ENCODE results near the gene HECW1.

- TF ChIP-seq ZFP30 (CRISPR knock-in tag; IDR thresholded peaks at IDR 0.05) (no peak), ZFP3 (CRISPR knock-in tag; IDR thresholded peaks at IDR 0.05) (no peak), BACH2 (CRISPR knock-in tag; IDR thresholded peaks at IDR 0.05; ENCODE audit: borderline replicate concordance) (no peak), SNAI2 (CRISPR knock-in tag; IDR thresholded peaks at IDR 0.05) (no peak), CSRNP3 (CRISPR knock-in tag; IDR thresholded peaks at IDR 0.05) (no peak), ISL1 (CRISPR knock-in tag; IDR thresholded peaks at IDR 0.05) (no peak), ZC3H10 (CRISPR knock-in tag; IDR thresholded peaks at IDR 0.05) (no peak)
- TF ChIP-seq, protein P1, sequence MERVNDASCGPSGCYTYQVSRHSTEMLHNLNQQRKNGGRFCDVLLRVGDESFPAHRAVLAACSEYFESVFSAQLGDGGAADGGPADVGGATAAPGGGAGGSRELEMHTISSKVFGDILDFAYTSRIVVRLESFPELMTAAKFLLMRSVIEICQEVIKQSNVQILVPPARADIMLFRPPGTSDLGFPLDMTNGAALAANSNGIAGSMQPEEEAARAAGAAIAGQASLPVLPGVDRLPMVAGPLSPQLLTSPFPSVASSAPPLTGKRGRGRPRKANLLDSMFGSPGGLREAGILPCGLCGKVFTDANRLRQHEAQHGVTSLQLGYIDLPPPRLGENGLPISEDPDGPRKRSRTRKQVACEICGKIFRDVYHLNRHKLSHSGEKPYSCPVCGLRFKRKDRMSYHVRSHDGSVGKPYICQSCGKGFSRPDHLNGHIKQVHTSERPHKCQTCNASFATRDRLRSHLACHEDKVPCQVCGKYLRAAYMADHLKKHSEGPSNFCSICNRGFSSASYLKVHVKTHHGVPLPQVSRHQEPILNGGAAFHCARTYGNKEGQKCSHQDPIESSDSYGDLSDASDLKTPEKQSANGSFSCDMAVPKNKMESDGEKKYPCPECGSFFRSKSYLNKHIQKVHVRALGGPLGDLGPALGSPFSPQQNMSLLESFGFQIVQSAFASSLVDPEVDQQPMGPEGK (CRISPR knock-in tag; IDR thresholded peaks at IDR 0.05; ENCODE audit: borderline replicate concordance), result no peak
- TF ChIP-seq, protein P2, sequence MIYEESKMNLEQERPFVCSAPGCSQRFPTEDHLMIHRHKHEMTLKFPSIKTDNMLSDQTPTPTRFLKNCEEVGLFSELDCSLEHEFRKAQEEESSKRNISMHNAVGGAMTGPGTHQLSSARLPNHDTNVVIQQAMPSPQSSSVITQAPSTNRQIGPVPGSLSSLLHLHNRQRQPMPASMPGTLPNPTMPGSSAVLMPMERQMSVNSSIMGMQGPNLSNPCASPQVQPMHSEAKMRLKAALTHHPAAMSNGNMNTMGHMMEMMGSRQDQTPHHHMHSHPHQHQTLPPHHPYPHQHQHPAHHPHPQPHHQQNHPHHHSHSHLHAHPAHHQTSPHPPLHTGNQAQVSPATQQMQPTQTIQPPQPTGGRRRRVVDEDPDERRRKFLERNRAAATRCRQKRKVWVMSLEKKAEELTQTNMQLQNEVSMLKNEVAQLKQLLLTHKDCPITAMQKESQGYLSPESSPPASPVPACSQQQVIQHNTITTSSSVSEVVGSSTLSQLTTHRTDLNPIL (CRISPR knock-in tag; IDR thresholded peaks at IDR 0.05; ENCODE audit: low read depth), result no peak
- TF ChIP-seq, protein P3, sequence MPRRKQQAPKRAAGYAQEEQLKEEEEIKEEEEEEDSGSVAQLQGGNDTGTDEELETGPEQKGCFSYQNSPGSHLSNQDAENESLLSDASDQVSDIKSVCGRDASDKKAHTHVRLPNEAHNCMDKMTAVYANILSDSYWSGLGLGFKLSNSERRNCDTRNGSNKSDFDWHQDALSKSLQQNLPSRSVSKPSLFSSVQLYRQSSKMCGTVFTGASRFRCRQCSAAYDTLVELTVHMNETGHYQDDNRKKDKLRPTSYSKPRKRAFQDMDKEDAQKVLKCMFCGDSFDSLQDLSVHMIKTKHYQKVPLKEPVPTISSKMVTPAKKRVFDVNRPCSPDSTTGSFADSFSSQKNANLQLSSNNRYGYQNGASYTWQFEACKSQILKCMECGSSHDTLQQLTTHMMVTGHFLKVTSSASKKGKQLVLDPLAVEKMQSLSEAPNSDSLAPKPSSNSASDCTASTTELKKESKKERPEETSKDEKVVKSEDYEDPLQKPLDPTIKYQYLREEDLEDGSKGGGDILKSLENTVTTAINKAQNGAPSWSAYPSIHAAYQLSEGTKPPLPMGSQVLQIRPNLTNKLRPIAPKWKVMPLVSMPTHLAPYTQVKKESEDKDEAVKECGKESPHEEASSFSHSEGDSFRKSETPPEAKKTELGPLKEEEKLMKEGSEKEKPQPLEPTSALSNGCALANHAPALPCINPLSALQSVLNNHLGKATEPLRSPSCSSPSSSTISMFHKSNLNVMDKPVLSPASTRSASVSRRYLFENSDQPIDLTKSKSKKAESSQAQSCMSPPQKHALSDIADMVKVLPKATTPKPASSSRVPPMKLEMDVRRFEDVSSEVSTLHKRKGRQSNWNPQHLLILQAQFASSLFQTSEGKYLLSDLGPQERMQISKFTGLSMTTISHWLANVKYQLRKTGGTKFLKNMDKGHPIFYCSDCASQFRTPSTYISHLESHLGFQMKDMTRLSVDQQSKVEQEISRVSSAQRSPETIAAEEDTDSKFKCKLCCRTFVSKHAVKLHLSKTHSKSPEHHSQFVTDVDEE (CRISPR knock-in tag; IDR thresholded peaks at IDR 0.05), result no peak
Measured at GRCh38 chr7:43294080-43294630, 181.7 kb downstream of the HECW1 start.

Data from SK-N-SH treated with all-trans-retinoic acid at 6 μM for 48 hours (cell line).